ENCODE measurements around the gene DCDC2. TPM values are rescaled to one million over a fixed set of nuclear protein-coding genes. Genes with fewer than 3 reads are reported as not detected.
"Not testable (repeated sequence)": the region's sequence is repeated elsewhere in the genome, so short reads cannot be mapped to it uniquely, and the experiment has no call there.

The DCDC2 gene
- 0.30 TPM in 1 of 2 replicates, not detected in the other for total RNA-seq
- long read RNA-seq, result 0 reads

DNA sequence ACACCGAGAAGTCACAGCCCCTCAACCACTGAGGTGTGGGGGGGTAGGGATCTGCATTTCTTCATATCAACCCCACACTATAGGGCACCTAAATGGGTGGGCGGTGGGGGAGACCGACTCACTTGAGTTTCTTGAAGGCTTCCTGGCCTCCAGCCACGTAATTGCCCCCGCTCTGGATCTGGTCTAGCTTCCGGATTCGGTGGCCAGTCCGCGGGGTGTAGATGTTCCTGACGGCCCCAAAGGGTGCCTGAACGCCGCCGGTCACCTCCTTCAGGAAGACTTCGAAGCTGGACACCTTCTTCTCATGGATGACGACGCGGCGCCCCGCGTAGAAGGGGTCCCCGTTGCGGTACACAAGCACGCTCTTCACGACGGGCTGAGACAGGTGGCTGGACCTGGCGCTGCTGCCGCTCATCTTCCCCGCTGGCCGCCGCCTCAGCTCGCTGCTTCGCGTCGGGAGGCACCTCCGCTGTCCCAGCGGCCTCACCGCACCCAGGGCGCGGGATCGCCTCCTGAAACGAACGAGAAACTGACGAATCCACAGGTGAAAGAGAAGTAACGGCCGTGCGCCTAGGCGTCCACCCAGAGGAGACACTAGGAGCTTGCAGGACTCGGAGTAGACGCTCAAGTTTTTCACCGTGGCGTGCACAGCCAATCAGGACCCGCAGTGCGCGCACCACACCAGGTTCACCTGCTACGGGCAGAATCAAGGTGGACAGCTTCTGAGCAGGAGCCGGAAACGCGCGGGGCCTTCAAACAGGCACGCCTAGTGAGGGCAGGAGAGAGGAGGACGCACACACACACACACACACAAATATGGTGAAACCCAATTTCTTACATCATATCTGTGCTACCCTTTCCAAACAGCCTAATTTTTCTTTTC lies at the start of gene DCDC2:
Gene DCDC2 (minus strand): TSS at position 724 of the 883 bp plus-strand sequence. CDS start 309 bp downstream, at position 415.
- no peaks in the 10 kb centered on the region for H3K9me3 Mint-ChIP-seq
- H3K27ac Mint-ChIP-seq (ENCODE audit: unreplicated experiment), result no peak within 1 kb of the TSS
- DNase-seq (ENCODE audit: low read depth, low spot score), result no peak
- peaks cover 45% of the 10 kb centered on the region for H3K27me3 Mint-ChIP-seq (ENCODE audit: low read depth)
- H3K4me1 Mint-ChIP-seq, result peaks cover 18% of the 10 kb centered on the region
- no peaks in the 10 kb centered on the region for H3K36me3 Mint-ChIP-seq (ENCODE audit: low read depth)
- TF ChIP-seq, protein P1, sequence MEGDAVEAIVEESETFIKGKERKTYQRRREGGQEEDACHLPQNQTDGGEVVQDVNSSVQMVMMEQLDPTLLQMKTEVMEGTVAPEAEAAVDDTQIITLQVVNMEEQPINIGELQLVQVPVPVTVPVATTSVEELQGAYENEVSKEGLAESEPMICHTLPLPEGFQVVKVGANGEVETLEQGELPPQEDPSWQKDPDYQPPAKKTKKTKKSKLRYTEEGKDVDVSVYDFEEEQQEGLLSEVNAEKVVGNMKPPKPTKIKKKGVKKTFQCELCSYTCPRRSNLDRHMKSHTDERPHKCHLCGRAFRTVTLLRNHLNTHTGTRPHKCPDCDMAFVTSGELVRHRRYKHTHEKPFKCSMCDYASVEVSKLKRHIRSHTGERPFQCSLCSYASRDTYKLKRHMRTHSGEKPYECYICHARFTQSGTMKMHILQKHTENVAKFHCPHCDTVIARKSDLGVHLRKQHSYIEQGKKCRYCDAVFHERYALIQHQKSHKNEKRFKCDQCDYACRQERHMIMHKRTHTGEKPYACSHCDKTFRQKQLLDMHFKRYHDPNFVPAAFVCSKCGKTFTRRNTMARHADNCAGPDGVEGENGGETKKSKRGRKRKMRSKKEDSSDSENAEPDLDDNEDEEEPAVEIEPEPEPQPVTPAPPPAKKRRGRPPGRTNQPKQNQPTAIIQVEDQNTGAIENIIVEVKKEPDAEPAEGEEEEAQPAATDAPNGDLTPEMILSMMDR (conservative IDR thresholded peaks at IDR 0.05), result no peak
- peak within 1 kb of the TSS; percentile 59 for H3K4me3 Mint-ChIP-seq

DNA sequence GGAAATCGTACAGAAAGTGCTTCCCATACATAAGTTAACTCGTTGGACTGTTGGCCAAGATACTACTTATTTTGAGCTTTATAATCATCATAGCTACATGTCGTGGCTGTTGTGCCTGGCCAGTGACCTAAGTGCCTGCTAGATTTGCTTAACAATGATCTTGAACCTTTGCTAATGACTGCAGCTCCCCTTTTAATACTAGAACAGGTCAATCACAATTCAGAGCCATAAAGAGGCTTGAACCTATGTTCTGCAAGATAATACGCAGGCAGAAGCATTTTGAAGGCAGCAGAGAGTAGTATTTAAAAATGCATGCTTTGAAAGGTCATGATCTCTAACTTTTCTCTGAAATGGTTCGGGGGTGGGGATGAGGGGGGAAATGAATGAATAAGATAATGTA lies 47.4 kb upstream of the DCDC2 start:
- Mint-ChIP-seq H3K27ac (ENCODE audit: unreplicated experiment) (no peak overlapping the region), H3K36me3 (ENCODE audit: low read depth) (peaks cover 6% of the 10 kb centered on the region)

DNA sequence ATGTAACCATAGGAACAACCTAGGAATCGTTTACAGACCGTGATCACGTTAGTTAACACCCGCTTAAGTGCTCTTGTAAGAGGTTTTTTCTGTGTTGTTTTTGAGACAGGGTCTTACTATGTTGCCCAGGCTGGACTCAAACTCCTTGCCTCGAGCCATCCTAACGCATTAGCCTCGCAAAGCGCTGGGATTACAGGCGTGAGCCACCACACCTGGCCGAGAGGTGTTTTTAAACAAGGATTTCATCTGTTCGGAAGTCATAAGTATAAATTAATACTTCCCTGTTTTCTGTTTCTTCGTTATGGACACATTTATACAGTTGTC lies 45.6 kb upstream of the DCDC2 start:
- DNase-seq (ENCODE audit: low read depth, low spot score), result no peak
- Mint-ChIP-seq H3K9me3 (peaks cover 1% of the 10 kb centered on the region), H3K4me3 (peak overlapping the region; percentile 92), H3K4me1 (peaks cover 30% of the 10 kb centered on the region), H3K27me3 (ENCODE audit: low read depth) (peaks cover 23% of the 10 kb centered on the region), H3K27ac (ENCODE audit: unreplicated experiment) (peak overlapping the region; percentile 44), H3K36me3 (ENCODE audit: low read depth) (peaks cover 6% of the 10 kb centered on the region)
- TF ChIP-seq, protein P1 (conservative IDR thresholded peaks at IDR 0.05), result no peak

More for the DNA sequence above, 47.4 kb upstream of the DCDC2 start:
- Mint-ChIP-seq H3K27me3 (ENCODE audit: low read depth) (peaks cover 8% of the 10 kb centered on the region), H3K9me3 (no peaks in the 10 kb centered on the region), H3K4me1 (peaks cover 32% of the 10 kb centered on the region), H3K4me3 (peak overlapping the region; percentile 38)
- no peak for DNase-seq (ENCODE audit: low read depth, low spot score)
- TF ChIP-seq, protein P1 (conservative IDR thresholded peaks at IDR 0.05), result no peak

DNA sequence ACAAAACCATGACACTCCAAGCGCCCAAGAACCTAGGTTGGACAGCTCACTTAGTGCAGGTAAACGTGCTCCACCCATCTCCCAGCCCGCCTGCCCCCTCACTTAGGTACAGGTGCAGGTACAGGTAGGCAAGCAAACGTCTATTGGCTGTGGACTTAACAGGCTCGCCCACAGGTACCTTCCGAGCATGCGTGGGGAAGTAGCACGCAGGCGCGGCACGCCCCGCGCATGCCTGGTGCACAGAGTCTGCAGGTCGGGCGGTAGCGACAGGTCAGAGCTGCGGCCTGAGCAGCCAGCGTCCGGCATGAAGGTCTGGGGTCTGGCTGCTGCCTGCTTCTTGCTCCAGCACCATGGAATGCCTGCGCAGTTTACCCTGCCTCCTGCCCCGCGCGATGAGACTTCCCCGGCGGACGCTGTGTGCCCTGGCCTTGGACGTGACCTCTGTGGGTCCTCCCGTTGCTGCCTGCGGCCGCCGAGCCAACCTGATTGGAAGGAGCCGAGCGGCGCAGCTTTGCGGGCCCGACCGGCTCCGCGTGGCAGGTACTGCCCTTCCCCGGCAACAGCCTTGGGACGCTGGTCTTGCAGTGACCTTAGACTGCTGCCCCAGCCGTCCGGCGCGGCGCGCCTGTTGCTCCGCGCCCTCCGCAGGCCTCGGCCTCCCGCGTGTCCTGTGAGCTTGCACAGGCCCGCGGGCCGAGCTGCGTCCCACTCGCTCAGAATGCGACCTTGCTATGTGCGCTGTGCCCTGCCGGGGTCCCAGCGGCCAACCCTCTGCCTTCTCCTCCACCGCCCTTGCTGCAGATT lies 45.0 kb upstream of the DCDC2 start, which contains the start of gene MRS2:
Gene MRS2 (plus strand): TSS at position 240 of the 804 bp plus-strand sequence. CDS start 111 bp downstream, at position 351.
- Mint-ChIP-seq H3K27me3 (ENCODE audit: low read depth) (peaks cover 24% of the 10 kb centered on the region), H3K4me1 (peaks cover 27% of the 10 kb centered on the region), H3K9me3 (peaks cover 2% of the 10 kb centered on the region), H3K36me3 (ENCODE audit: low read depth) (peaks cover 6% of the 10 kb centered on the region), H3K4me3 (peak within 1 kb of the TSS; percentile 92), H3K27ac (ENCODE audit: unreplicated experiment) (peak within 1 kb of the TSS; percentile 44)
- TF ChIP-seq, protein P1 (conservative IDR thresholded peaks at IDR 0.05), result no peak
- peak; percentile 50 for DNase-seq (ENCODE audit: low read depth, low spot score)

DNA sequence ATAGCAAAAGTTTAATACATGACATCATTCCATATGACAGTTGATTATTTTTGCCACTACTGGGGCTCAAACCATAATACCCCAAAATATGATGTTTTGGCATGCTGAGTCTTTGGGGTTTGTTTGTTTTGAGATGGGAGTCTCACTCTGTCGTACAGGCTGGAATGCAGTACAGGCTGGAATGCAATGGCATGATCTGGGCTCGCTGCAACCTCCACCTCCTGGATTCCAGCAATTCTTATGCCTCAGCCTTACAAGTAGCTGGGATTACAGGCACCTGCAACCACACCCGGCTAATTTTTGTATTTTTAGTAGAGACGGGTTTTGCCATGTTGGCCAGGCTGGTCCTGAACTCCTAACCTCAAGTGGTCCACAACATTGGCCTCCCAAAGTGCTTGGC lies 43.6 kb upstream of the DCDC2 start:
- TF ChIP-seq, protein P1 (conservative IDR thresholded peaks at IDR 0.05), result no peak
- no peak overlapping the region for H3K27ac Mint-ChIP-seq (ENCODE audit: unreplicated experiment)
- H3K4me3 Mint-ChIP-seq, result peak overlapping the region; percentile 92
- peaks cover 9% of the 10 kb centered on the region for H3K9me3 Mint-ChIP-seq
- H3K4me1 Mint-ChIP-seq, result peaks cover 27% of the 10 kb centered on the region
- peaks cover 6% of the 10 kb centered on the region for H3K36me3 Mint-ChIP-seq (ENCODE audit: low read depth)
- peaks cover 29% of the 10 kb centered on the region for H3K27me3 Mint-ChIP-seq (ENCODE audit: low read depth)
- no peak for DNase-seq (ENCODE audit: low read depth, low spot score)

DNA sequence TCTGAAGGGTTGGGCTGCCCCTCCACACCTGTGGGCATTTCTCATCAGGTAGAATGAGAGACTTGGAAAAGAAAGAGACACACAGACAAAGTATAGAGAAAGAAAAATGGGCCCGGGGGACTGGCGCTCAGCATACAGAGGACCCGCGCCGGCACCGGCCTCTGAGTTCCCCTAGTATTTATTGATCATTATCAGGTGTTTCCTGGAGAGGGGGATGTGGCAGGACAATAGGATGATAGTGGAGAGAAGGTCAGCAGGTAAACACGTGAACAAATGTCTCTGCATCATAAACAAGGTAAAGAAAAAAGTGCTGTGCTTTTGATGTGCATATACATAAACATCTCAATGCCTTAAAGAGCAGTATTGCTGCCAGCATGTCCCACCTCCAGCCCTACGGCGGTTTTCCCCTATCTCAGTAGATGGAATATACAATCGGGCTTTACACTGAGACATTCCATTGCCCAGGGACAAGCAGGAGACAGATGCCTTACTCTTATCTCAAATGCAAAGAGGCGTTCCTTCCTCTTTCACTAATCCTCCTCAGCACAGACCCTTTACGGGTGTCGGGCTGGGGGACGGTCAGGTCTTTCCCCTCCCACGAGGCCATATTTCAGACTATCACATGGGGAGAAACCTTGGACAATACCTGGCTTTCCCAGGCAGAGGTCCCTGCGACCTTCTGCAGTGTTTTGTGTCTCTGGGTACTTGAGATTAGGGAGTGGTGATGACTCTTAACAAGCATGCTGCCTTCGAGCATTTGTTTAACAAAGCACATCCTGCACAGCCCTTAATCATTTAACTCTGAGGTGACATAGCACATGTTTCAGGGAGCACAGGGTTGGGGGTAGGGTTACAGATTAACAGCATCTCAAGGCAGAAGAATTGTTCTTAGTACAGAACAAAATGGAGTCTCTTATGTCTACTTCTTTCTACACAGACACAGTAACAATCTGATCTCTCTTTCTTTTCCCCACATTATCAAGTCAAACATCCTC lies 42.5 kb upstream of the DCDC2 start:
- Mint-ChIP-seq H3K27me3 (ENCODE audit: low read depth) (peaks cover 29% of the 10 kb centered on the region), H3K4me3 (peak overlapping the region; percentile 75), H3K9me3 (peaks cover 11% of the 10 kb centered on the region), H3K4me1 (peaks cover 26% of the 10 kb centered on the region)
- not testable (repeated sequence) for H3K27ac Mint-ChIP-seq (ENCODE audit: unreplicated experiment); DNase-seq (ENCODE audit: low read depth, low spot score); H3K36me3 Mint-ChIP-seq (ENCODE audit: low read depth)
